WTC11 (cell line): ENCODE measurements around the gene CNTNAP2. TPM values are rescaled to one million over a fixed set of nuclear protein-coding genes. Genes with fewer than 3 reads are reported as not detected.

Experiments used
- ATAC-seq: fragments of 200-7000 bp; cut with Tn5 transposase; 2 replicates; pipeline ENCODE4 v1.10.0; 2021; ENCODE audit warnings: mild to moderate bottlenecking, moderate library complexity
- CTCF ChIA-PET: fragments of 300-600 bp; sonication (Branson Sonifier 250); formaldehyde crosslinking; loops from one replicate; lab custom pipeline; 2021; ENCODE audit warnings: antibody characterized with exemption; lab: Charles Lee
- POLR2A ChIA-PET: fragments of 350-600 bp; sonication (Branson Sonifier 250); formaldehyde crosslinking; loops from one replicate; lab custom pipeline; 2021; ENCODE audit warnings: antibody characterized with exemption; lab: Charles Lee
- DNase-seq: peaks from one replicate; pipeline ENCODE4 v3.0.0; 2021; ENCODE audit warnings: low spot score
- H3K27ac Mint-ChIP-seq: 2 replicates; pipeline ENCODE4 v1.8.0; 2021; ENCODE audit warnings: mixed read lengths
- H3K27me3 Mint-ChIP-seq: 2 replicates; pipeline ENCODE4 v1.8.0; 2021; ENCODE audit warnings: low read depth, mild to moderate bottlenecking, moderate library complexity, mixed read lengths
- H3K36me3 Mint-ChIP-seq: 2 replicates; pipeline ENCODE4 v1.8.0; 2021; ENCODE audit warnings: mixed read lengths
- H3K4me1 Mint-ChIP-seq: 2 replicates; pipeline ENCODE4 v1.8.0; 2022; ENCODE audit warnings: mixed read lengths
- H3K4me3 Mint-ChIP-seq: 2 replicates; pipeline ENCODE4 v1.8.0; 2021; ENCODE audit warnings: mild to moderate bottlenecking, moderate library complexity, mixed read lengths
- H3K9me3 Mint-ChIP-seq: 2 replicates; pipeline ENCODE4 v1.8.0; 2021; ENCODE audit warnings: mixed read lengths
- CBFB ChIP-seq: sonication (generic); formaldehyde crosslinking; IDR thresholded peaks from 2 replicates; pipeline ENCODE4 v1.8.1; 2022; ENCODE audit warnings: mild to moderate bottlenecking, low read depth, missing genetic modification reagents
- ESRRA ChIP-seq: sonication (generic); formaldehyde crosslinking; IDR thresholded peaks from 2 replicates; pipeline ENCODE4 v1.8.1; 2022; ENCODE audit warnings: mild to moderate bottlenecking, missing genetic modification reagents, borderline replicate concordance
- GABPB1 ChIP-seq: sonication (generic); formaldehyde crosslinking; IDR thresholded peaks from 2 replicates; pipeline ENCODE4 v1.8.1; 2023; ENCODE audit warnings: mild to moderate bottlenecking, missing genetic modification reagents
- GRHL2 ChIP-seq: fragments of 250-450 bp; sonication (Bioruptor Pico); IDR thresholded peaks from 2 replicates; pipeline ENCODE4 v1.8.0; 2022; ENCODE audit warnings: mild to moderate bottlenecking, moderate library complexity; ENCODE audit not compliant: insufficient replicate concordance, severe bottlenecking
- HMGA2 ChIP-seq: fragments of 250-450 bp; sonication (Bioruptor Pico); IDR thresholded peaks from 2 replicates; pipeline ENCODE4 v1.4.0; 2021; ENCODE audit warnings: mild to moderate bottlenecking, moderate library complexity
- MXD4 ChIP-seq: fragments of 250-450 bp; sonication (Bioruptor Pico); IDR thresholded peaks from 2 replicates; pipeline ENCODE4 v1.8.0; 2021; ENCODE audit warnings: mild to moderate bottlenecking, moderate library complexity, borderline replicate concordance
- RORB ChIP-seq: fragments of 250-450 bp; sonication (Bioruptor Pico); IDR thresholded peaks from 2 replicates; pipeline ENCODE4 v1.9.0; 2021; ENCODE audit warnings: mild to moderate bottlenecking
- TEAD4 ChIP-seq: sonication (generic); formaldehyde crosslinking; IDR thresholded peaks from 2 replicates; pipeline ENCODE4 v1.8.0; 2022; ENCODE audit warnings: mild to moderate bottlenecking, missing genetic modification reagents
- TP53 ChIP-seq: sonication (generic); formaldehyde crosslinking; IDR thresholded peaks from 2 replicates; pipeline ENCODE4 v1.8.1; 2023; ENCODE audit warnings: mild to moderate bottlenecking, missing genetic modification reagents
- ZNF317 ChIP-seq: sonication (generic); formaldehyde crosslinking; IDR thresholded peaks from 2 replicates; pipeline ENCODE4 v1.8.1; 2023; ENCODE audit warnings: low read depth, mild to moderate bottlenecking, moderate library complexity, missing genetic modification reagents, borderline replicate concordance
- ZNF416 ChIP-seq: fragments of 250-450 bp; sonication (Bioruptor Pico); IDR thresholded peaks from 2 replicates; pipeline ENCODE4 v1.9.0; 2021; ENCODE audit warnings: mild to moderate bottlenecking, inconsistent platforms
- total RNA-seq: library from RNA; stranded (reverse); gene quantifications from 3 replicates; pipeline ENCODE4 v1.2.3, GENCODE V29; 2021
- TF ChIP-seq, protein P1 (sequence below): sonication (generic); formaldehyde crosslinking; IDR thresholded peaks from 2 replicates; pipeline ENCODE4 v1.8.1; 2023; ENCODE audit warnings: mild to moderate bottlenecking, missing genetic modification reagents, moderate library complexity
- TF ChIP-seq, protein P2 (sequence below): sonication (generic); formaldehyde crosslinking; IDR thresholded peaks from 2 replicates; pipeline ENCODE4 v1.8.1; 2023; ENCODE audit warnings: mild to moderate bottlenecking, moderate library complexity, missing genetic modification reagents
- TF ChIP-seq, protein P3 (sequence below): fragments of 250-450 bp; sonication (Bioruptor Pico); IDR thresholded peaks from 2 replicates; pipeline ENCODE4 v1.9.0; 2021; ENCODE audit warnings: mild to moderate bottlenecking
- TF ChIP-seq, protein P4 (sequence below): sonication (generic); formaldehyde crosslinking; IDR thresholded peaks from 2 replicates; pipeline ENCODE4 v1.8.1; 2022; ENCODE audit warnings: mild to moderate bottlenecking, moderate library complexity, missing genetic modification reagents
- TF ChIP-seq, protein P5 (sequence below): sonication (generic); formaldehyde crosslinking; IDR thresholded peaks from 2 replicates; pipeline ENCODE4 v1.8.0; 2023; ENCODE audit warnings: missing genetic modification reagents
- TF ChIP-seq, protein P6 (sequence below): sonication (generic); formaldehyde crosslinking; IDR thresholded peaks from 2 replicates; pipeline ENCODE4 v1.8.0; 2022; ENCODE audit warnings: mild to moderate bottlenecking, missing genetic modification reagents
- TF ChIP-seq, protein P7 (sequence below): sonication (generic); formaldehyde crosslinking; IDR thresholded peaks from 2 replicates; pipeline ENCODE4 v1.8.1; 2022; ENCODE audit warnings: missing genetic modification reagents, borderline replicate concordance
- TF ChIP-seq, protein P8 (sequence below): fragments of 250-450 bp; sonication (Bioruptor Pico); conservative IDR thresholded peaks from 2 replicates; pipeline ENCODE4 v1.9.0; 2021; ENCODE audit warnings: mild to moderate bottlenecking

Gene CNTNAP2
- total RNA-seq, 1 experiment from 2014 or later = 63.8 TPM

DNA sequence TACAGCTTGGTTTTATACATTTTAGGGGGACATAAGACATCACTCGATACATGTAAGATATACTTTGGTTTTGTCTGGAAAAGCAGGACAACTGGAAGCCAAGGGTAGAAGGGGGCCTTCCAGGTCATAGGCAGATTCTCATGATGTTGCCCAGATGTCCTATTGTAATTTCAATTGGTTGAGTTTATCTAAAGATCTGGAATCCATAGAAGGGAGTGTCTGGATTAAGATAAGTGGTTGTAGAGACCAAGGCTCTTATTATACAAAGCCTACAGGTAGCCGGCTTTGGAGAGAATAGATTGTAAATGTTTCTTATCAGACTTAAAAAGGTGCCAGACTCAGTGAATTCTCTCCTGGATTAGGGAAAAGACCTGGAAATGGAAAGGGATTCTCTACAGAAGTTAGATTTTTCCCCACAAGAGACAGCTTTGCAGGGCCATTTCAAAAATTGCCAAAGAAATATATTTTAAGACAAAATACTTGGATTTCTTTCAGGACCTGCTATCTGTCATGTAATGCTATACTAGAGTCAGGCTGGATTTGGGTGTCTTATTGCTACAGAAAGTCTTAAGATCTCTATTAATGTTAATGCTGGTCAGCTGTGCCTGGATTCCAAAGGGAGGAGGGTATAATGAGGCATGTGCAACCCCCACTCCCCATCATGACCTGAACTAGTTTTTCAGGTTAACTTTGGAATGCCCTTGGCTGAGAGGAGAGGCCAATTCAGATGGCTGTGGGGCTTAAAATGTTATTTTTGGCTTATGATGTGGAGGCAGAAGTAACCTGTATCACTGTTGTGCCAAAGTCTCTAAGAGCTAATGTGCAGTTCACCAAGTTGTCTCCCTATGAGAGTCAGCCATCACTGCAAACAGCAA is 1962.8 kb downstream of the CNTNAP2 start:
- ATAC-seq (no peak), DNase-seq (no peak)
- H3K9me3 Mint-ChIP-seq = peaks cover 33% of the 10 kb centered on the region
- H3K36me3 Mint-ChIP-seq = peaks cover 16% of the 10 kb centered on the region
- no peaks in the 10 kb centered on the region; the same call in 1 of the 2 replicates for H3K27me3 Mint-ChIP-seq
- no peak overlapping the region for H3K4me3 Mint-ChIP-seq
- no peak overlapping the region for H3K27ac Mint-ChIP-seq
- CTCF ChIA-PET = no interaction called here
- POLR2A ChIA-PET = no interaction called here
- peaks cover 9% of the 10 kb centered on the region for H3K4me1 Mint-ChIP-seq
- TF ChIP-seq RORB (CRISPR knock-in tag) = no peak
- no peak for TF ChIP-seq GRHL2 (CRISPR knock-in tag)
- TF ChIP-seq, protein P1, sequence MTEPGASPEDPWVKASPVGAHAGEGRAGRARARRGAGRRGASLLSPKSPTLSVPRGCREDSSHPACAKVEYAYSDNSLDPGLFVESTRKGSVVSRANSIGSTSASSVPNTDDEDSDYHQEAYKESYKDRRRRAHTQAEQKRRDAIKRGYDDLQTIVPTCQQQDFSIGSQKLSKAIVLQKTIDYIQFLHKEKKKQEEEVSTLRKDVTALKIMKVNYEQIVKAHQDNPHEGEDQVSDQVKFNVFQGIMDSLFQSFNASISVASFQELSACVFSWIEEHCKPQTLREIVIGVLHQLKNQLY (CRISPR knock-in tag) = no peak

DNA sequence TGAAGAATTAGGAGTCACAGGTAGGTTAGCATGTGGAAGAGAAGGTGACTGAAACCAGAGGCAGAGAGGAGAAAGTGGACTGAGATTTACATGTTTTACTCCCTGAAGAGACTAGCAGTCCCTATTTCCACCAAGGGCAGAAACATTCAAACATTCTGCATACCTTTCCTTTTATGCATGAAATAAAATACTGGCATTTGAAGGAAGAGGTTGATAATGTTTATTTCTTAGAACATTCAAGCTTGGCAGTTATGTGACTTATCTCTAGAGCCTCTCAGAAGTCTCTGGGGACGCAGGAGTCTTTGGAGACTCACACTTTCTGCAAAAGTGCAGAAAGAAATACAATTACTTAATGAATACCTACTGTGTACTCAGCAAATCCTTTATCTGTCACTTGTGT is 1966.8 kb downstream of the CNTNAP2 start:
- no peak for TF ChIP-seq GABPB1 (CRISPR knock-in tag)
- no peak for TF ChIP-seq TP53
- TF ChIP-seq, protein P2, sequence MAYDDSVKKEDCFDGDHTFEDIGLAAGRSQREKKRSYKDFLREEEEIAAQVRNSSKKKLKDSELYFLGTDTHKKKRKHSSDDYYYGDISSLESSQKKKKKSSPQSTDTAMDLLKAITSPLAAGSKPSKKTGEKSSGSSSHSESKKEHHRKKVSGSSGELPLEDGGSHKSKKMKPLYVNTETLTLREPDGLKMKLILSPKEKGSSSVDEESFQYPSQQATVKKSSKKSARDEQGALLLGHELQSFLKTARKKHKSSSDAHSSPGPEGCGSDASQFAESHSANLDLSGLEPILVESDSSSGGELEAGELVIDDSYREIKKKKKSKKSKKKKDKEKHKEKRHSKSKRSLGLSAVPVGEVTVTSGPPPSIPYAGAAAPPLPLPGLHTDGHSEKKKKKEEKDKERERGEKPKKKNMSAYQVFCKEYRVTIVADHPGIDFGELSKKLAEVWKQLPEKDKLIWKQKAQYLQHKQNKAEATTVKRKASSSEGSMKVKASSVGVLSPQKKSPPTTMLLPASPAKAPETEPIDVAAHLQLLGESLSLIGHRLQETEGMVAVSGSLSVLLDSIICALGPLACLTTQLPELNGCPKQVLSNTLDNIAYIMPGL (CRISPR knock-in tag) = no peak
- TF ChIP-seq, protein P3, sequence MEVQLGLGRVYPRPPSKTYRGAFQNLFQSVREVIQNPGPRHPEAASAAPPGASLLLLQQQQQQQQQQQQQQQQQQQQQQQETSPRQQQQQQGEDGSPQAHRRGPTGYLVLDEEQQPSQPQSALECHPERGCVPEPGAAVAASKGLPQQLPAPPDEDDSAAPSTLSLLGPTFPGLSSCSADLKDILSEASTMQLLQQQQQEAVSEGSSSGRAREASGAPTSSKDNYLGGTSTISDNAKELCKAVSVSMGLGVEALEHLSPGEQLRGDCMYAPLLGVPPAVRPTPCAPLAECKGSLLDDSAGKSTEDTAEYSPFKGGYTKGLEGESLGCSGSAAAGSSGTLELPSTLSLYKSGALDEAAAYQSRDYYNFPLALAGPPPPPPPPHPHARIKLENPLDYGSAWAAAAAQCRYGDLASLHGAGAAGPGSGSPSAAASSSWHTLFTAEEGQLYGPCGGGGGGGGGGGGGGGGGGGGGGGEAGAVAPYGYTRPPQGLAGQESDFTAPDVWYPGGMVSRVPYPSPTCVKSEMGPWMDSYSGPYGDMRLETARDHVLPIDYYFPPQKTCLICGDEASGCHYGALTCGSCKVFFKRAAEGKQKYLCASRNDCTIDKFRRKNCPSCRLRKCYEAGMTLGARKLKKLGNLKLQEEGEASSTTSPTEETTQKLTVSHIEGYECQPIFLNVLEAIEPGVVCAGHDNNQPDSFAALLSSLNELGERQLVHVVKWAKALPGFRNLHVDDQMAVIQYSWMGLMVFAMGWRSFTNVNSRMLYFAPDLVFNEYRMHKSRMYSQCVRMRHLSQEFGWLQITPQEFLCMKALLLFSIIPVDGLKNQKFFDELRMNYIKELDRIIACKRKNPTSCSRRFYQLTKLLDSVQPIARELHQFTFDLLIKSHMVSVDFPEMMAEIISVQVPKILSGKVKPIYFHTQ (CRISPR knock-in tag) = no peak
- no peak for TF ChIP-seq MXD4
- no peak for TF ChIP-seq TEAD4 (CRISPR knock-in tag)
- TF ChIP-seq, protein P4, sequence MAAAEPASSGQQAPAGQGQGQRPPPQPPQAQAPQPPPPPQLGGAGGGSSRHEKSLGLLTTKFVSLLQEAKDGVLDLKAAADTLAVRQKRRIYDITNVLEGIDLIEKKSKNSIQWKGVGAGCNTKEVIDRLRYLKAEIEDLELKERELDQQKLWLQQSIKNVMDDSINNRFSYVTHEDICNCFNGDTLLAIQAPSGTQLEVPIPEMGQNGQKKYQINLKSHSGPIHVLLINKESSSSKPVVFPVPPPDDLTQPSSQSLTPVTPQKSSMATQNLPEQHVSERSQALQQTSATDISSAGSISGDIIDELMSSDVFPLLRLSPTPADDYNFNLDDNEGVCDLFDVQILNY (CRISPR knock-in tag) = no peak
- TF ChIP-seq, protein P5, sequence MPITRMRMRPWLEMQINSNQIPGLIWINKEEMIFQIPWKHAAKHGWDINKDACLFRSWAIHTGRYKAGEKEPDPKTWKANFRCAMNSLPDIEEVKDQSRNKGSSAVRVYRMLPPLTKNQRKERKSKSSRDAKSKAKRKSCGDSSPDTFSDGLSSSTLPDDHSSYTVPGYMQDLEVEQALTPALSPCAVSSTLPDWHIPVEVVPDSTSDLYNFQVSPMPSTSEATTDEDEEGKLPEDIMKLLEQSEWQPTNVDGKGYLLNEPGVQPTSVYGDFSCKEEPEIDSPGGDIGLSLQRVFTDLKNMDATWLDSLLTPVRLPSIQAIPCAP = no peak
- TF ChIP-seq, protein P6, sequence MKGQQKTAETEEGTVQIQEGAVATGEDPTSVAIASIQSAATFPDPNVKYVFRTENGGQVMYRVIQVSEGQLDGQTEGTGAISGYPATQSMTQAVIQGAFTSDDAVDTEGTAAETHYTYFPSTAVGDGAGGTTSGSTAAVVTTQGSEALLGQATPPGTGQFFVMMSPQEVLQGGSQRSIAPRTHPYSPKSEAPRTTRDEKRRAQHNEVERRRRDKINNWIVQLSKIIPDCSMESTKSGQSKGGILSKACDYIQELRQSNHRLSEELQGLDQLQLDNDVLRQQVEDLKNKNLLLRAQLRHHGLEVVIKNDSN (CRISPR knock-in tag) = no peak
- TF ChIP-seq ZNF416 (CRISPR knock-in tag) = no peak
- TF ChIP-seq, protein P7, sequence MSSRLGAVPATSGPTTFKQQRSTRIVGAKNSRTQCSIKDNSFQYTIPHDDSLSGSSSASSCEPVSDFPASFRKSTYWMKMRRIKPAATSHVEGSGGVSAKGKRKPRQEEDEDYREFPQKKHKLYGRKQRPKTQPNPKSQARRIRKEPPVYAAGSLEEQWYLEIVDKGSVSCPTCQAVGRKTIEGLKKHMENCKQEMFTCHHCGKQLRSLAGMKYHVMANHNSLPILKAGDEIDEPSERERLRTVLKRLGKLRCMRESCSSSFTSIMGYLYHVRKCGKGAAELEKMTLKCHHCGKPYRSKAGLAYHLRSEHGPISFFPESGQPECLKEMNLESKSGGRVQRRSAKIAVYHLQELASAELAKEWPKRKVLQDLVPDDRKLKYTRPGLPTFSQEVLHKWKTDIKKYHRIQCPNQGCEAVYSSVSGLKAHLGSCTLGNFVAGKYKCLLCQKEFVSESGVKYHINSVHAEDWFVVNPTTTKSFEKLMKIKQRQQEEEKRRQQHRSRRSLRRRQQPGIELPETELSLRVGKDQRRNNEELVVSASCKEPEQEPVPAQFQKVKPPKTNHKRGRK (CRISPR knock-in tag) = no peak
- TF ChIP-seq CBFB (CRISPR knock-in tag) = no peak
- TF ChIP-seq, protein P8, sequence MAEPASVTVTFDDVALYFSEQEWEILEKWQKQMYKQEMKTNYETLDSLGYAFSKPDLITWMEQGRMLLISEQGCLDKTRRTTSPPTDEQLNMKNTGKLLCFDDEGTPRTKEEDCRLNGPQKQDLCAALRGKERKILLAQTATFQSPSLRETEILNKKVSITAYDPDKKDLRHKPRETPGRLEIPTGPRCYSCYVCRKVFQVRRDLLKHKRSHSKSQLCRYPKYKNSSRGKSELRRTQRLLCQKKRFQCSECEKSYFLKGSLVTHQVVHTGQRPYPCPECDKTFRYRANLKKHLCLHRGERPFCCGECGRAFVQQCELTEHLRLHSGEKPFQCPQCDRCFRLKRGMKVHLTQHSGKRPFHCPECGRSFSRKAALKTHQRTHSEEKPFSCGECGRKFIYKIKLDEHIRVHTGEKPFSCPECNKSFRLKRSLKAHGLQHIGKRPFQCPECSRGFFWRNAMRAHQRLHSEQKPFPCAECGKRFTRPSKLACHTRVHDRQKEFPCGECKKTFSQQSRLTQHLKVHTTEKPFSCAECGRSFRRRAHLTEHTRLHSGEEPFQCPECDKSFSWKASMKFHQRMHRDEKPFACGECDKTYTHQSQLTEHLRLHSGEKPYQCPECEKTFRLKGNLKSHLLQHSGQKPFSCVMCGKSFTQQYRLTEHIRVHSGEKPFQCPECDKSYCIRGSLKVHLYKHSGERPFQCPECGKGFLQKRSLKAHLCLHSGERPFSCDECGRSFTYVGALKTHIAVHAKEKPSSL (CRISPR knock-in tag) = no peak
- no peak for TF ChIP-seq ESRRA
- TF ChIP-seq HMGA2 (CRISPR knock-in tag) = no peak
- TF ChIP-seq ZNF317 (CRISPR knock-in tag) = no peak
- ChIA-PET CTCF (no interaction called here), POLR2A (no interaction called here)
- no peak overlapping the region for H3K27ac Mint-ChIP-seq
- ATAC-seq (no peak), DNase-seq (no peak)
- no peak overlapping the region for H3K4me3 Mint-ChIP-seq
- H3K27me3 Mint-ChIP-seq = no peaks in the 10 kb centered on the region; the same call in 1 of the 2 replicates
- H3K9me3 Mint-ChIP-seq = peaks cover 33% of the 10 kb centered on the region
- H3K36me3 Mint-ChIP-seq = peaks cover 16% of the 10 kb centered on the region
- H3K4me1 Mint-ChIP-seq = peaks cover 9% of the 10 kb centered on the region
